HCT116 (cell line): Measurements from ENCODE around the gene TMOD3. TPM values are rescaled to one million over a fixed set of nuclear protein-coding genes. Genes with fewer than 3 reads are reported as not detected.

ENCODE experiments used
- ATAC-seq: fragments of 200-7000 bp; cut with Tn5 transposase; 2 replicates; pipeline ENCODE4 v1.9.1; 2020; ENCODE audit warnings: mild to moderate bottlenecking, moderate library complexity
- BruUV-seq: library from RNA; stranded (reverse); fragments of 400-500 nt; replicated peaks from 2 replicates; lab custom pipeline; 2021; lab: Mats Ljungman, UMichigan
- CTCF ChIA-PET: fragments of 300-600 bp; sonication (Branson Sonifier 250); formaldehyde crosslinking; loops from one replicate; lab custom pipeline; 2021; ENCODE audit warnings: antibody characterized with exemption; lab: Charles Lee
- POLR2A ChIA-PET: fragments of 300-600, 350-600 bp; sonication (Branson Sonifier 250); formaldehyde crosslinking; loops from one replicate; lab custom pipeline; 2021; ENCODE audit warnings: antibody characterized with exemption; lab: Charles Lee
- RAD21 ChIA-PET, 2 experiments: fragments of 300-600 bp; sonication (Branson Sonifier 250); formaldehyde crosslinking; loops; one replicate each; lab custom pipeline; 2023; ENCODE audit warnings: low total read pairs in 2 of 2; ENCODE audit not compliant: uncharacterized antibody in 2 of 2, unreplicated experiment in 2 of 2, low non-redundant PET in 1 of 2; lab: Charles Lee
- DNase-seq: peaks from one replicate; pipeline ENCODE4 v3.0.0-alpha.2; 2010; ENCODE audit warnings: low read depth, low spot score
- H2AFZ ChIP-seq: fragments of 200-600 bp; shearing (Covaris generic), sonication (generic); 2 replicates; pipeline ENCODE4 v1.6.1; 2017; ENCODE audit warnings: low read depth, mixed run types, mixed read lengths, antibody characterized with exemption, low read length; ENCODE audit not compliant: poor library complexity, severe bottlenecking
- H3K27ac ChIP-seq: 2 replicates; pipeline ENCODE4 v1.5.1; 2012; ENCODE audit warnings: low read depth, low read length
- H3K27me3 ChIP-seq: fragments of 200-600 bp; sonication (generic); 2 replicates; pipeline ENCODE4 v1.6.1; 2016; ENCODE audit warnings: mixed run types, low read length, mixed read lengths; ENCODE audit not compliant: insufficient read depth
- H3K36me3 ChIP-seq, 2 experiments: fragments of 200-500 bp in 1 of 2; fragments of 200-600 bp in 1 of 2; sonication (Bioruptor generic) in 1 of 2; sonication (generic) in 1 of 2; 2 replicates each; pipeline versions ENCODE4 v1.5.1 to v1.6.1; 2014 to 2016; ENCODE audit warnings: low read length in 2 of 2, inconsistent platforms in 1 of 2, mixed read lengths in 1 of 2, mixed run types in 1 of 2; ENCODE audit not compliant: insufficient read depth in 2 of 2, control insufficient read depth in 1 of 2
- H3K4me1 ChIP-seq, 2 experiments: fragments of 200-600 bp in 1 of 2; sonication (generic) in 1 of 2; 2 replicates each; pipeline versions ENCODE4 v1.5.1 to v1.6.1; 2012 to 2017; ENCODE audit warnings: low read length in 2 of 2, inconsistent platforms in 1 of 2, mild to moderate bottlenecking in 1 of 2, mixed read lengths in 1 of 2, mixed run types in 1 of 2, moderate library complexity in 1 of 2; ENCODE audit not compliant: insufficient read depth in 2 of 2, control insufficient read depth in 1 of 2
- H3K4me2 ChIP-seq: fragments of 200-600 bp; sonication (generic); 2 replicates; pipeline ENCODE4 v1.6.1; 2017; ENCODE audit warnings: mixed run types, low read length, mixed read lengths
- H3K4me3 ChIP-seq, 2 experiments: fragments of 200-600 bp in 1 of 2; sonication (generic) in 1 of 2; replicated peaks in 1 of 2; 2 replicates each; pipeline ENCODE4 v1.5.1; 2011 to 2016; ENCODE audit warnings: low read length in 2 of 2, control low read depth in 1 of 2, low read depth in 1 of 2, mild to moderate bottlenecking in 1 of 2, mixed read lengths in 1 of 2, mixed run types in 1 of 2
- H3K79me2 ChIP-seq: fragments of 200-600 bp; sonication (generic); 2 replicates; pipeline ENCODE4 v1.6.1; 2017; ENCODE audit warnings: mild to moderate bottlenecking, mixed run types, low read length, moderate library complexity, mixed read lengths; ENCODE audit not compliant: insufficient read depth
- H3K9ac ChIP-seq: fragments of 200-600 bp; sonication (generic); 2 replicates; pipeline ENCODE4 v1.6.1; 2016; ENCODE audit warnings: low read length, mixed read lengths
- H3K9me2 ChIP-seq: fragments of 200-600 bp; sonication (generic), shearing (Covaris generic); 2 replicates; pipeline ENCODE4 v1.6.1; 2017; ENCODE audit warnings: mixed run types, mild to moderate bottlenecking, moderate library complexity; ENCODE audit not compliant: insufficient read depth
- H3K9me3 ChIP-seq, 2 experiments: fragments of 200-500 bp in 1 of 2; fragments of 200-600 bp in 1 of 2; sonication (Bioruptor generic) in 1 of 2; sonication (generic) in 1 of 2; 2 replicates each; pipeline ENCODE4 v1.6.1; 2014 to 2017; ENCODE audit warnings: low read length in 2 of 2, mixed read lengths in 2 of 2, inconsistent platforms in 1 of 2, low read depth in 1 of 2, mild to moderate bottlenecking in 1 of 2, mixed run types in 1 of 2, moderate library complexity in 1 of 2; ENCODE audit not compliant: control insufficient read depth in 1 of 2, insufficient read depth in 1 of 2
- H4K20me1 ChIP-seq: fragments of 200-600 bp; sonication (generic), shearing (Covaris generic); 2 replicates; pipeline ENCODE4 v1.6.1; 2017; ENCODE audit warnings: mixed run types, mild to moderate bottlenecking, moderate library complexity; ENCODE audit not compliant: insufficient read depth
- CEBPB ChIP-seq: IDR thresholded peaks from 2 replicates; pipeline ENCODE4 v1.6.1; 2012; ENCODE audit warnings: low read depth
- EGR1 ChIP-seq: IDR thresholded peaks from 2 replicates; pipeline ENCODE4 v1.6.1; 2012; ENCODE audit warnings: low read depth
- FOSL1 ChIP-seq: IDR thresholded peaks from 2 replicates; pipeline ENCODE4 v1.6.1; 2012; ENCODE audit warnings: low read depth
- JUND ChIP-seq: IDR thresholded peaks from 2 replicates; pipeline ENCODE4 v1.6.1; 2012
- POLR2AphosphoS5 ChIP-seq: IDR thresholded peaks from 2 replicates; pipeline ENCODE4 v1.6.1; 2011; ENCODE audit warnings: mild to moderate bottlenecking, low read depth, low read length, moderate library complexity
- RAD21 ChIP-seq: IDR thresholded peaks from 2 replicates; pipeline ENCODE4 v1.6.1; 2012; ENCODE audit warnings: low read depth, mild to moderate bottlenecking
- SRF ChIP-seq: IDR thresholded peaks from 2 replicates; pipeline ENCODE4 v1.6.1; 2012; ENCODE audit warnings: low read depth
- TCF7L2 ChIP-seq: IDR thresholded peaks from 2 replicates; pipeline ENCODE4 v1.7.0; 2011; ENCODE audit warnings: borderline replicate concordance, inconsistent platforms; ENCODE audit not compliant: insufficient read depth, insufficient read length; ENCODE audit errors: extremely low read depth
- ZNF274 ChIP-seq: fragments of 200-500 bp; sonication (Bioruptor generic); IDR thresholded peaks from 2 replicates; pipeline ENCODE4 v1.6.1; 2014; ENCODE audit warnings: mild to moderate bottlenecking, low read depth, low read length, inconsistent platforms
- intact Hi-C: fragments of 100-400 bp; cut with micrococcal nuclease; formaldehyde crosslinking; loops from 2 replicates; pipeline ENCODE4 v1.10.0; 2022
- total RNA-seq: library from RNA; stranded (reverse); gene quantifications from one replicate; pipeline ENCODE4 v1.2.1, GENCODE V29; 2021; ENCODE audit not compliant: unreplicated experiment
- TF ChIP-seq, protein P1 (sequence below): IDR thresholded peaks from 2 replicates; pipeline ENCODE4 v1.6.1; 2011; ENCODE audit warnings: mild to moderate bottlenecking, low read length, moderate library complexity; ENCODE audit not compliant: insufficient replicate concordance; ENCODE audit errors: extremely low read depth
- TF ChIP-seq, protein P2 (sequence below), 3 experiments: fragments of 200-600 bp in 1 of 3; sonication (generic) in 1 of 3; IDR thresholded peaks in 2 of 3; conservative IDR thresholded peaks in 1 of 3; 2 replicates each; pipeline ENCODE4 v1.5.1; 2012 to 2017; ENCODE audit warnings: low read depth in 2 of 3, low read length in 2 of 3, antibody characterized with exemption in 1 of 3, borderline replicate concordance in 1 of 3, control low read depth in 1 of 3, mild to moderate bottlenecking in 1 of 3, mixed read lengths in 1 of 3, mixed run types in 1 of 3, moderate library complexity in 1 of 3; ENCODE audit not compliant: insufficient read depth in 1 of 3
- TF ChIP-seq, protein P3 (sequence below): IDR thresholded peaks from 2 replicates; pipeline ENCODE4 v1.6.1; 2012; ENCODE audit warnings: low read depth

Gene TMOD3
- total RNA-seq, 1 experiment from 2014 or later = 78.8 TPM

DNA sequence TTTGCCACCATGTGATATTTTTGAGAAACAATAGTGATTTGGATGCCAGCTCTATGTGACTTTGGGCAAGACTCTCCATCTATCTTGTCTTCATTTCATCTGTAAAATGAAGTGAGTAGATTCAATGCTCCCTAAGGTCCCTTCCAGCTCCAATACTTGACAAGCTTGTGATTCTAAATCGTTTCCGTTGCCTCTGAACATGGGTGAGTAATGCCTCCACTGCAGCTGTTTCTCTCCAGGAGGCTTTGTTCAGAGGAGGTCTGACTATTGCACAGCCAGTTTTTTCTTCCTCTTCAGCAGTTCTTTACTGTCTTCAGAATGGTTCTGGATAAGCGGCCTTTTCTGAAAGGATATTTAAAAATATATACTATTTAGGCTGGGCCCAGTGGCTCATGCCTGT is 14.8 kb upstream of the TMOD3 start:
- POLR2A ChIA-PET = no interaction called here
- no TSS peak for BruUV-seq

More for the DNA sequence above, 14.8 kb upstream of the TMOD3 start:
- CTCF ChIA-PET = no interaction called here
- H3K36me3 ChIP-seq = no peaks in the 10 kb centered on the region
- ATAC-seq (no peak), DNase-seq (no peak)
- H3K27me3 ChIP-seq = no peaks in the 10 kb centered on the region
- TF ChIP-seq RAD21 (no peak), TCF7L2 (no peak), POLR2AphosphoS5 (no peak), EGR1 (no peak), JUND (no peak), FOSL1 (no peak), SRF (no peak), CEBPB (no peak), ZNF274 (no peak)
- TF ChIP-seq, protein P1, sequence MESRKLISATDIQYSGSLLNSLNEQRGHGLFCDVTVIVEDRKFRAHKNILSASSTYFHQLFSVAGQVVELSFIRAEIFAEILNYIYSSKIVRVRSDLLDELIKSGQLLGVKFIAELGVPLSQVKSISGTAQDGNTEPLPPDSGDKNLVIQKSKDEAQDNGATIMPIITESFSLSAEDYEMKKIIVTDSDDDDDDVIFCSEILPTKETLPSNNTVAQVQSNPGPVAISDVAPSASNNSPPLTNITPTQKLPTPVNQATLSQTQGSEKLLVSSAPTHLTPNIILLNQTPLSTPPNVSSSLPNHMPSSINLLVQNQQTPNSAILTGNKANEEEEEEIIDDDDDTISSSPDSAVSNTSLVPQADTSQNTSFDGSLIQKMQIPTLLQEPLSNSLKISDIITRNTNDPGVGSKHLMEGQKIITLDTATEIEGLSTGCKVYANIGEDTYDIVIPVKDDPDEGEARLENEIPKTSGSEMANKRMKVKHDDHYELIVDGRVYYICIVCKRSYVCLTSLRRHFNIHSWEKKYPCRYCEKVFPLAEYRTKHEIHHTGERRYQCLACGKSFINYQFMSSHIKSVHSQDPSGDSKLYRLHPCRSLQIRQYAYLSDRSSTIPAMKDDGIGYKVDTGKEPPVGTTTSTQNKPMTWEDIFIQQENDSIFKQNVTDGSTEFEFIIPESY = no peak
- TF ChIP-seq, protein P2, sequence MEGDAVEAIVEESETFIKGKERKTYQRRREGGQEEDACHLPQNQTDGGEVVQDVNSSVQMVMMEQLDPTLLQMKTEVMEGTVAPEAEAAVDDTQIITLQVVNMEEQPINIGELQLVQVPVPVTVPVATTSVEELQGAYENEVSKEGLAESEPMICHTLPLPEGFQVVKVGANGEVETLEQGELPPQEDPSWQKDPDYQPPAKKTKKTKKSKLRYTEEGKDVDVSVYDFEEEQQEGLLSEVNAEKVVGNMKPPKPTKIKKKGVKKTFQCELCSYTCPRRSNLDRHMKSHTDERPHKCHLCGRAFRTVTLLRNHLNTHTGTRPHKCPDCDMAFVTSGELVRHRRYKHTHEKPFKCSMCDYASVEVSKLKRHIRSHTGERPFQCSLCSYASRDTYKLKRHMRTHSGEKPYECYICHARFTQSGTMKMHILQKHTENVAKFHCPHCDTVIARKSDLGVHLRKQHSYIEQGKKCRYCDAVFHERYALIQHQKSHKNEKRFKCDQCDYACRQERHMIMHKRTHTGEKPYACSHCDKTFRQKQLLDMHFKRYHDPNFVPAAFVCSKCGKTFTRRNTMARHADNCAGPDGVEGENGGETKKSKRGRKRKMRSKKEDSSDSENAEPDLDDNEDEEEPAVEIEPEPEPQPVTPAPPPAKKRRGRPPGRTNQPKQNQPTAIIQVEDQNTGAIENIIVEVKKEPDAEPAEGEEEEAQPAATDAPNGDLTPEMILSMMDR (IDR thresholded peaks at IDR 0.05 in 2 of 3, conservative IDR thresholded peaks at IDR 0.05 in 1 of 3; ENCODE audit: borderline replicate concordance in 1 of 3, insufficient read depth in 1 of 3, low read depth in 2 of 3, low read length in 2 of 3) = no peak
- TF ChIP-seq, protein P3, sequence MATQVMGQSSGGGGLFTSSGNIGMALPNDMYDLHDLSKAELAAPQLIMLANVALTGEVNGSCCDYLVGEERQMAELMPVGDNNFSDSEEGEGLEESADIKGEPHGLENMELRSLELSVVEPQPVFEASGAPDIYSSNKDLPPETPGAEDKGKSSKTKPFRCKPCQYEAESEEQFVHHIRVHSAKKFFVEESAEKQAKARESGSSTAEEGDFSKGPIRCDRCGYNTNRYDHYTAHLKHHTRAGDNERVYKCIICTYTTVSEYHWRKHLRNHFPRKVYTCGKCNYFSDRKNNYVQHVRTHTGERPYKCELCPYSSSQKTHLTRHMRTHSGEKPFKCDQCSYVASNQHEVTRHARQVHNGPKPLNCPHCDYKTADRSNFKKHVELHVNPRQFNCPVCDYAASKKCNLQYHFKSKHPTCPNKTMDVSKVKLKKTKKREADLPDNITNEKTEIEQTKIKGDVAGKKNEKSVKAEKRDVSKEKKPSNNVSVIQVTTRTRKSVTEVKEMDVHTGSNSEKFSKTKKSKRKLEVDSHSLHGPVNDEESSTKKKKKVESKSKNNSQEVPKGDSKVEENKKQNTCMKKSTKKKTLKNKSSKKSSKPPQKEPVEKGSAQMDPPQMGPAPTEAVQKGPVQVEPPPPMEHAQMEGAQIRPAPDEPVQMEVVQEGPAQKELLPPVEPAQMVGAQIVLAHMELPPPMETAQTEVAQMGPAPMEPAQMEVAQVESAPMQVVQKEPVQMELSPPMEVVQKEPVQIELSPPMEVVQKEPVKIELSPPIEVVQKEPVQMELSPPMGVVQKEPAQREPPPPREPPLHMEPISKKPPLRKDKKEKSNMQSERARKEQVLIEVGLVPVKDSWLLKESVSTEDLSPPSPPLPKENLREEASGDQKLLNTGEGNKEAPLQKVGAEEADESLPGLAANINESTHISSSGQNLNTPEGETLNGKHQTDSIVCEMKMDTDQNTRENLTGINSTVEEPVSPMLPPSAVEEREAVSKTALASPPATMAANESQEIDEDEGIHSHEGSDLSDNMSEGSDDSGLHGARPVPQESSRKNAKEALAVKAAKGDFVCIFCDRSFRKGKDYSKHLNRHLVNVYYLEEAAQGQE = no peak
- H3K4me3 ChIP-seq = no peak overlapping the region
- no peak overlapping the region for H3K27ac ChIP-seq
- no peak overlapping the region for H3K4me2 ChIP-seq
- RAD21 ChIA-PET = no interaction called here
- H3K9me3 ChIP-seq = no peaks in the 10 kb centered on the region
- no peak overlapping the region for H3K9ac ChIP-seq
- no peaks in the 10 kb centered on the region for H4K20me1 ChIP-seq
- H3K79me2 ChIP-seq = no peaks in the 10 kb centered on the region
- H2AFZ ChIP-seq = no peak overlapping the region
- H3K9me2 ChIP-seq = no peaks in the 10 kb centered on the region
- no peaks in the 10 kb centered on the region for H3K4me1 ChIP-seq
- intact Hi-C loops = no loop called here
